K562 (cell line): Measurements from ENCODE around the gene ZIC2. TPM values are rescaled to one million over a fixed set of nuclear protein-coding genes. Genes with fewer than 3 reads are reported as not detected.

ENCODE experiments used
- ATAC-seq: fragments of 200-7000 bp; cut with Tn5 transposase; 3 replicates; pipeline ENCODE4 v1.9.1; 2020; ENCODE audit warnings: moderate library complexity
- BruUV-seq: library from RNA; stranded (reverse); fragments of 400-500 nt; replicated peaks from 2 replicates; lab custom pipeline; 2021; lab: Mats Ljungman, UMichigan
- CTCF ChIA-PET: fragments of 300-600 bp; formaldehyde crosslinking; extraction: SDS; loops from one replicate; lab custom pipeline; 2021; ENCODE audit warnings: low intra/inter-chr PET ratio; lab: Yijun Ruan, JAX
- POLR2A ChIA-PET: fragments of 300-600, 350-650 bp; sonication (Branson Sonifier 250); formaldehyde crosslinking; extraction: SDS; loops from one replicate; lab custom pipeline; 2021; ENCODE audit warnings: antibody characterized with exemption, inconsistent platforms; lab: Yijun Ruan, JAX
- DNase-seq, 4 experiments: peaks; one replicate each; pipeline versions ENCODE4 v3.0.0 to v3.0.0-alpha.2; 2011 to 2018; ENCODE audit warnings: low spot score in 3 of 4, mixed read lengths in 3 of 4; ENCODE audit errors: extremely low read depth in 1 of 4
- FAIRE-seq: peaks from 2 replicates; lab custom pipeline; 2011; peaks lifted over from hg19 to GRCh38; lab: Jason Lieb, UNC
- H2AFZ ChIP-seq: 2 replicates; pipeline ENCODE4 v1.6.0; 2011; ENCODE audit warnings: low read depth, low read length, control low read depth, inconsistent platforms
- H3K27ac ChIP-seq: fragments of 200-600 bp; 3 replicates; pipeline ENCODE4 v1.8.0; 2011; ENCODE audit warnings: low read depth, mild to moderate bottlenecking, control low read depth, inconsistent platforms, low read length, moderate library complexity, mixed read lengths; ENCODE audit errors: extremely low read depth
- H3K27me3 ChIP-seq, 2 experiments: fragments of 300-600 bp in 1 of 2; 2 replicates in 1 of 2; 3 replicates in 1 of 2; pipeline versions ENCODE4 v1.6.0 to v1.8.0; 2011; ENCODE audit warnings: inconsistent platforms in 2 of 2, low read length in 2 of 2, mild to moderate bottlenecking in 1 of 2, mixed read lengths in 1 of 2, moderate library complexity in 1 of 2; ENCODE audit not compliant: control insufficient read depth in 2 of 2, insufficient read depth in 2 of 2
- H3K36me3 ChIP-seq: fragments of 300-600 bp; 3 replicates; pipeline ENCODE4 v1.8.0; 2011; ENCODE audit warnings: mild to moderate bottlenecking, low read length, inconsistent platforms; ENCODE audit not compliant: control insufficient read depth, insufficient read depth
- H3K4me1 ChIP-seq, 2 experiments: fragments of 200-600 bp in 1 of 2; replicated peaks in 1 of 2; 2 replicates in 1 of 2; 3 replicates in 1 of 2; pipeline versions ENCODE4 v1.5.1 to v1.8.0; 2011; ENCODE audit warnings: inconsistent platforms in 2 of 2, low read length in 2 of 2, mild to moderate bottlenecking in 1 of 2, mixed read lengths in 1 of 2, moderate library complexity in 1 of 2; ENCODE audit not compliant: control insufficient read depth in 2 of 2, insufficient read depth in 2 of 2
- H3K4me2 ChIP-seq: 2 replicates; pipeline ENCODE4 v1.6.1; 2011; ENCODE audit warnings: low read length, control low read depth, inconsistent platforms, mixed read lengths; ENCODE audit not compliant: insufficient read depth
- H3K4me3 ChIP-seq: fragments of 200-600 bp; sonication (generic), shearing (Covaris generic); 2 replicates; pipeline ENCODE4 v1.5.1; 2016; ENCODE audit warnings: control low read depth, inconsistent platforms
- H3K79me2 ChIP-seq: fragments of 200-600 bp; 3 replicates; pipeline ENCODE4 v1.8.0; 2011; ENCODE audit warnings: low read length, inconsistent platforms; ENCODE audit not compliant: control insufficient read depth, insufficient read depth
- H3K9ac ChIP-seq, 2 experiments: 2 replicates each; pipeline versions ENCODE4 v1.6.0 to v1.6.1; 2011; ENCODE audit warnings: low read depth in 2 of 2, low read length in 2 of 2, control low read depth in 1 of 2, inconsistent platforms in 1 of 2, mild to moderate bottlenecking in 1 of 2, mixed read lengths in 1 of 2; ENCODE audit not compliant: insufficient read depth in 1 of 2
- H3K9me1 ChIP-seq: one replicate; pipeline ENCODE4 v1.6.0; 2011; ENCODE audit warnings: inconsistent platforms, mild to moderate bottlenecking, low read length, moderate library complexity; ENCODE audit not compliant: control insufficient read depth, insufficient read depth
- H3K9me3 ChIP-seq: replicated peaks from 2 replicates; pipeline ENCODE4 v1.5.1; 2011; ENCODE audit warnings: low read depth, low read length, inconsistent platforms; ENCODE audit not compliant: control insufficient read depth, insufficient read depth
- H4K20me1 ChIP-seq: replicated peaks from 2 replicates; pipeline ENCODE4 v1.6.1; 2011; ENCODE audit warnings: low read length, inconsistent platforms, mixed read lengths; ENCODE audit not compliant: control insufficient read depth, insufficient read depth
- E2F3 ChIP-seq: fragments of 250-450 bp; sonication (Bioruptor Pico); IDR thresholded peaks from 2 replicates; pipeline ENCODE4 v1.4.0; 2020; ENCODE audit warnings: mild to moderate bottlenecking
- HINFP ChIP-seq: fragments of 450-650 bp; conservative IDR thresholded peaks from 2 replicates; pipeline ENCODE4 v1.6.1; 2016; ENCODE audit warnings: missing genetic modification characterization, low read depth, mild to moderate bottlenecking, control low read depth, missing compliant biosample characterization
- MAZ ChIP-seq, 2 experiments: fragments of 450-650 bp in 1 of 2; sonication (generic) in 1 of 2; formaldehyde crosslinking; IDR thresholded peaks in 1 of 2; conservative IDR thresholded peaks in 1 of 2; 2 replicates each; pipeline versions ENCODE4 v1.4.0 to v1.5.0; 2020; ENCODE audit warnings: mild to moderate bottlenecking in 1 of 2, missing genetic modification reagents in 1 of 2
- SFPQ ChIP-seq: fragments of 200-400 bp; formaldehyde crosslinking; IDR thresholded peaks from 2 replicates; pipeline ENCODE4 v1.6.1; 2017; ENCODE audit warnings: mild to moderate bottlenecking, low read depth, low read length, moderate library complexity
- WGBS: fragments of 100-300 bp; shearing (Covaris generic); methylation state at CpG from one replicate; pipeline ENCODE4 v1.1.6; 2016; ENCODE audit warnings: low coverage, mixed read lengths; ENCODE audit not compliant: insufficient coverage; ENCODE audit errors: missing lambda C conversion rate; 5-methylcytosine and 5-hydroxymethylcytosine counted together
- in situ Hi-C: fragments of 300-500 bp; cut with MboI; formaldehyde crosslinking; loops from 4 replicates; pipeline ENCODE4 v1.15.0; 2018; ENCODE audit warnings: inconsistent platforms, mixed read lengths
- intact Hi-C: fragments of 100-400 bp; cut with micrococcal nuclease; formaldehyde crosslinking; loops from 2 replicates; pipeline ENCODE4 v1.14.2; 2022
- polyA plus RNA-seq, 8 experiments: library from polyadenylated mRNA; depleted of rRNA in 4 of 8; stranded (reverse) in 5 of 8; unstranded in 3 of 8; fragments of >200 nt; fragmentation: Nextera tagmentation in 2 of 8; fragmentation: Illumina TruSeq in 1 of 8; extraction: Ambion mirVana in 2 of 8; extraction: Trizol in 1 of 8; gene quantifications; 2 replicates each; pipeline versions ENCODE4 v1.2.1 to v1.2.3, GENCODE V29; 2011 to 2014; ENCODE audit warnings: inconsistent platforms in 1 of 8, missing spikeins in 1 of 8
- total RNA-seq, 7 experiments: library from RNA; depleted of rRNA in 6 of 7; stranded (reverse); fragments of >200 nt in 6 of 7; fragmentation: Illumina TruSeq in 2 of 7; extraction: Trizol in 2 of 7; gene quantifications; 2 replicates each; pipeline versions ENCODE4 v1.2.1 to v1.2.3, GENCODE V29; 2011 to 2021; ENCODE audit warnings: low replicate concordance in 1 of 7

ZIC2 gene
- total and polyA plus RNA-seq, 9 of the 15 experiments (the other 6 are each of a cell fraction or from before 2014, with no cell fraction given): 1.8 to 18.0 (median 4.5) TPM

GRCh38 chr13:99956473-99957349 lies 24.9 kb upstream of the ZIC2 start (continued):
- TF ChIP-seq E2F3 (CRISPR knock-in tag): no peak
- no peak for TF ChIP-seq MAZ (CRISPR knock-in tag; conservative IDR thresholded peaks at IDR 0.05 in 1 of 2, IDR thresholded peaks at IDR 0.05 in 1 of 2)

GRCh38 chr13:99958406-99959126 lies 23.0 kb upstream of the ZIC2 start:
- intact Hi-C loops: no loop called here
- H3K4me2 ChIP-seq: no peak overlapping the region
- H3K36me3 ChIP-seq: no peaks in the 10 kb centered on the region
- ChIA-PET POLR2A (no interaction called here), CTCF (no interaction called here)
- no peaks in the 10 kb centered on the region for H3K9me3 ChIP-seq
- H3K27ac ChIP-seq: no peak overlapping the region
- no peaks in the 10 kb centered on the region for H3K79me2 ChIP-seq
- H3K4me3 ChIP-seq: no peak overlapping the region
- no peak for ATAC-seq
- H3K27me3 ChIP-seq: peaks cover 27 to 45% of the 10 kb centered on the region in 2 experiments; a peak in 4 of 5 replicates
- H3K4me1 ChIP-seq: peaks cover 0 to 16% of the 10 kb centered on the region in 2 experiments; a peak in 2 of 5 replicates
- no peak overlapping the region for H3K9ac ChIP-seq
- no TSS peak for BruUV-seq
- 21% methylated on average over 24 of the region's 35 CpGs for WGBS
- H3K9me1 ChIP-seq: no peaks in the 10 kb centered on the region
- no peaks in the 10 kb centered on the region for H4K20me1 ChIP-seq
- no peak for TF ChIP-seq HINFP (tag)
- no peak for TF ChIP-seq SFPQ
- no peak for FAIRE-seq
- DNase-seq: no peak
- in situ Hi-C loops: no loop called here
- no peak overlapping the region for H2AFZ ChIP-seq
